ENCODE measurements around the gene STEAP4.

The STEAP4 gene

GRCh38 chr7:88305044-88305443, 1.6 kb downstream of the STEAP4 start:
- no peak for TF ChIP-seq CTCF (IDR thresholded peaks at IDR 0.05; ENCODE audit: low read depth, low read length)
- DNase-seq (ENCODE audit: extremely low read depth, low read depth): no peak

- no peak for DNase-seq (ENCODE audit: extremely low read depth, low read depth)
- TF ChIP-seq CTCF (IDR thresholded peaks at IDR 0.05; ENCODE audit: low read depth, low read length): no peak
Measured at GRCh38 chr7:88302486-88302885, 4.2 kb downstream of the STEAP4 start.

DNA sequence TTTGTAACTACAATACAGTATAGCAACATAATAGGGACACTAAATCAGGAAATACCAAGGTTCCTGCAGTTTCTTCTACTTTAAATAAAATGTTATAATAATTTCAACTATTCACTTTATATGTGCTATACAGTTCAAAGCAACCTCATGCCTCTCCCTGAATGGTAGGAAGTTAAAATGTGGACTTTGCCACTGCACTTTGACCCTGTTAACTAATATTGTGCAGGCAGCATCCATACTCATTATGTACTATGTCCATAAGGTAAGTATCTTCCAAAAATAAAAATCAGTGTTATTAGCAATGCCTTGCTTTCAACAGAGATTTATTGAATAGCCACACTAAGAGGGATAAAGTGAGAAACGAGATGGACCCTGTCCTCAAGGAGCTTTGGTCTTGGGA, 4.8 kb downstream of the STEAP4 start:
- no peak for DNase-seq (ENCODE audit: extremely low read depth, low read depth)
- TF ChIP-seq CTCF (IDR thresholded peaks at IDR 0.05; ENCODE audit: low read depth, low read length): no peak

- DNase-seq (ENCODE audit: extremely low read depth, low read depth): no peak
- TF ChIP-seq CTCF (IDR thresholded peaks at IDR 0.05; ENCODE audit: low read depth, low read length): no peak
Measured at GRCh38 chr7:88300401-88300945, 6.2 kb downstream of the STEAP4 start.

DNA sequence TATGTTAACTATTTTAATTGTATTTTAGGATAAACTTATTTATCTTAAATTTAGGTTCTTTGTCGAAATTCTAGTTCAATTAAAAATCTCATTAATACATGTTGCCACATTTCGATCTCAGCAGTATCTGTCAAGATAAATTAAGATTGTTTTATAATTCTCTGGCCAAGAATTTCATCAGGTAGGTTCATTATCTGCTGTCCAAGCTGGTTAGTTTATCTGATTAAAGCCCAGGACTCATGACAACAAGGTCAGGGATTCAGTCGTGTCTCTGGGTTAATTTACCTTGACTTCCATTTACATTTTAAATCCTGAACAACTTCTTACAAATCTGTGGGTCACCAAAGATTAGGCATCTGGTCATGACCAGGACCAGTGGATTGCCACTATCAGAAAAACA, 7.6 kb downstream of the STEAP4 start:
- no peak for DNase-seq (ENCODE audit: extremely low read depth, low read depth)
- no peak for TF ChIP-seq CTCF (IDR thresholded peaks at IDR 0.05; ENCODE audit: low read depth, low read length)

GRCh38 chr7:88293866-88294265, 12.8 kb downstream of the STEAP4 start:
- no peak for TF ChIP-seq CTCF (IDR thresholded peaks at IDR 0.05; ENCODE audit: low read depth, low read length)
- DNase-seq (ENCODE audit: extremely low read depth, low read depth): no peak

DNA sequence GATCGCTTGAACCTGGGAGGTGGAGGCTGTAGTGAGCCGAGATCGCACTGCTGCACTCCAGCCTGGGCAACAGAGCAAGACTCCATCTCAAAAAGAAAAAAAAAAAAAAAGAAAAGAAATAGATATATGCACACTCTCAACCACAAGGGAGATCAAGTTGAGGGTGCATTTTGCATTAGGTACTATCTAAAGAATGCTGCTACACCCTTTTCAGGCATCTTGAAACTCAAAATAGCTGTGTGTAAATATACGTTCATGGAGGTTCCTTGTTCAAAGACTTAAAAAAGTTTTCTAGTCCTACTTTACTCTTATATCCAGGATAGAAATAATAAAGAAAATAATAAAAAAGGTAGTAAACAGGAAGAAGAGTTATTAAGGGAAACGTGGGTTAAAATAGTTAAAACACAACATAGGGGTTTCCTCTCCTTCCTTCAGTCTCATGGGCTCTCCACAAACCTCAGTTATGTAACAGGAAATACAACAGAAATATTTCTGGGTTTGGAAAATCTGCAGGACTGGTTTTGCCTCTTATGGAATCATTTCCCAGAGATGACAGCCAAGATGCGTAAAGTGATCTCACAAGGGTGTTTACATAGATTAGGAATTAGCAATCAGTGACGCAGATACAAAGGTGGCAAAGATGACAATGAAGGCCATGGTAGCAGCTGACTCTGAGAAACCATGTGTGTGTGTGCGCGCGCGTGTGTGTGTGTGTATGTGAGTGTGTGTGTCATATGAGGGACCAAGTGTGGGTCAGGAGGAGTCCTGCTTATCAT, 15.1 kb downstream of the STEAP4 start:
- no peak for DNase-seq (ENCODE audit: extremely low read depth, low read depth)
- TF ChIP-seq CTCF (IDR thresholded peaks at IDR 0.05; ENCODE audit: low read depth, low read length): no peak
